HCT116 (cell line): ENCODE measurements around the gene DNAJC5. TPM values are rescaled to one million over a fixed set of nuclear protein-coding genes. Genes with fewer than 3 reads are reported as not detected.

ENCODE experiments used
- ATAC-seq: fragments of 200-7000 bp; cut with Tn5 transposase; 2 replicates; pipeline ENCODE4 v1.9.1; 2020; ENCODE audit warnings: mild to moderate bottlenecking, moderate library complexity
- BruUV-seq: library from RNA; stranded (reverse); fragments of 400-500 nt; replicated peaks from 2 replicates; lab custom pipeline; 2021; lab: Mats Ljungman, UMichigan
- CTCF ChIA-PET: fragments of 300-600 bp; sonication (Branson Sonifier 250); formaldehyde crosslinking; loops from one replicate; lab custom pipeline; 2021; ENCODE audit warnings: antibody characterized with exemption; lab: Charles Lee
- POLR2A ChIA-PET: fragments of 300-600, 350-600 bp; sonication (Branson Sonifier 250); formaldehyde crosslinking; loops from one replicate; lab custom pipeline; 2021; ENCODE audit warnings: antibody characterized with exemption; lab: Charles Lee
- RAD21 ChIA-PET, 2 experiments: fragments of 300-600 bp; sonication (Branson Sonifier 250); formaldehyde crosslinking; loops; one replicate each; lab custom pipeline; 2023; ENCODE audit warnings: low total read pairs in 2 of 2; ENCODE audit not compliant: uncharacterized antibody in 2 of 2, unreplicated experiment in 2 of 2, low non-redundant PET in 1 of 2; lab: Charles Lee
- DNase-seq: peaks from one replicate; pipeline ENCODE4 v3.0.0-alpha.2; 2010; ENCODE audit warnings: low read depth, low spot score
- H2AFZ ChIP-seq: fragments of 200-600 bp; shearing (Covaris generic), sonication (generic); 2 replicates; pipeline ENCODE4 v1.6.1; 2017; ENCODE audit warnings: low read depth, mixed run types, mixed read lengths, antibody characterized with exemption, low read length; ENCODE audit not compliant: poor library complexity, severe bottlenecking
- H3K27ac ChIP-seq: 2 replicates; pipeline ENCODE4 v1.5.1; 2012; ENCODE audit warnings: low read depth, low read length
- H3K27me3 ChIP-seq: fragments of 200-600 bp; sonication (generic); 2 replicates; pipeline ENCODE4 v1.6.1; 2016; ENCODE audit warnings: mixed run types, low read length, mixed read lengths; ENCODE audit not compliant: insufficient read depth
- H3K36me3 ChIP-seq, 2 experiments: fragments of 200-500 bp in 1 of 2; fragments of 200-600 bp in 1 of 2; sonication (Bioruptor generic) in 1 of 2; sonication (generic) in 1 of 2; 2 replicates each; pipeline versions ENCODE4 v1.5.1 to v1.6.1; 2014 to 2016; ENCODE audit warnings: low read length in 2 of 2, inconsistent platforms in 1 of 2, mixed read lengths in 1 of 2, mixed run types in 1 of 2; ENCODE audit not compliant: insufficient read depth in 2 of 2, control insufficient read depth in 1 of 2
- H3K4me1 ChIP-seq, 2 experiments: fragments of 200-600 bp in 1 of 2; sonication (generic) in 1 of 2; 2 replicates each; pipeline versions ENCODE4 v1.5.1 to v1.6.1; 2012 to 2017; ENCODE audit warnings: low read length in 2 of 2, inconsistent platforms in 1 of 2, mild to moderate bottlenecking in 1 of 2, mixed read lengths in 1 of 2, mixed run types in 1 of 2, moderate library complexity in 1 of 2; ENCODE audit not compliant: insufficient read depth in 2 of 2, control insufficient read depth in 1 of 2
- H3K4me2 ChIP-seq: fragments of 200-600 bp; sonication (generic); 2 replicates; pipeline ENCODE4 v1.6.1; 2017; ENCODE audit warnings: mixed run types, low read length, mixed read lengths
- H3K4me3 ChIP-seq, 2 experiments: fragments of 200-600 bp in 1 of 2; sonication (generic) in 1 of 2; replicated peaks in 1 of 2; 2 replicates each; pipeline ENCODE4 v1.5.1; 2011 to 2016; ENCODE audit warnings: low read length in 2 of 2, control low read depth in 1 of 2, low read depth in 1 of 2, mild to moderate bottlenecking in 1 of 2, mixed read lengths in 1 of 2, mixed run types in 1 of 2
- H3K79me2 ChIP-seq: fragments of 200-600 bp; sonication (generic); 2 replicates; pipeline ENCODE4 v1.6.1; 2017; ENCODE audit warnings: mild to moderate bottlenecking, mixed run types, low read length, moderate library complexity, mixed read lengths; ENCODE audit not compliant: insufficient read depth
- H3K9ac ChIP-seq: fragments of 200-600 bp; sonication (generic); 2 replicates; pipeline ENCODE4 v1.6.1; 2016; ENCODE audit warnings: low read length, mixed read lengths
- H3K9me2 ChIP-seq: fragments of 200-600 bp; sonication (generic), shearing (Covaris generic); 2 replicates; pipeline ENCODE4 v1.6.1; 2017; ENCODE audit warnings: mixed run types, mild to moderate bottlenecking, moderate library complexity; ENCODE audit not compliant: insufficient read depth
- H3K9me3 ChIP-seq, 2 experiments: fragments of 200-500 bp in 1 of 2; fragments of 200-600 bp in 1 of 2; sonication (Bioruptor generic) in 1 of 2; sonication (generic) in 1 of 2; 2 replicates each; pipeline ENCODE4 v1.6.1; 2014 to 2017; ENCODE audit warnings: low read length in 2 of 2, mixed read lengths in 2 of 2, inconsistent platforms in 1 of 2, low read depth in 1 of 2, mild to moderate bottlenecking in 1 of 2, mixed run types in 1 of 2, moderate library complexity in 1 of 2; ENCODE audit not compliant: control insufficient read depth in 1 of 2, insufficient read depth in 1 of 2
- H4K20me1 ChIP-seq: fragments of 200-600 bp; sonication (generic), shearing (Covaris generic); 2 replicates; pipeline ENCODE4 v1.6.1; 2017; ENCODE audit warnings: mixed run types, mild to moderate bottlenecking, moderate library complexity; ENCODE audit not compliant: insufficient read depth
- ATF3 ChIP-seq: IDR thresholded peaks from 2 replicates; pipeline ENCODE4 v1.6.1; 2012
- CBX3 ChIP-seq: IDR thresholded peaks from 2 replicates; pipeline ENCODE4 v1.6.1; 2012; ENCODE audit warnings: low read depth
- ELF1 ChIP-seq: IDR thresholded peaks from 2 replicates; pipeline ENCODE4 v1.6.1; 2012; ENCODE audit warnings: low read depth, borderline replicate concordance
- EZH2 ChIP-seq: fragments of 200-600 bp; sonication (generic); IDR thresholded peaks from 2 replicates; pipeline ENCODE4 v1.6.1; 2017; ENCODE audit warnings: antibody characterized with exemption, mixed run types
- JUND ChIP-seq: IDR thresholded peaks from 2 replicates; pipeline ENCODE4 v1.6.1; 2012
- MAX ChIP-seq: IDR thresholded peaks from 2 replicates; pipeline ENCODE4 v1.6.1; 2012
- POLR2A ChIP-seq: IDR thresholded peaks from 2 replicates; pipeline ENCODE4 v1.7.0; 2011; ENCODE audit warnings: borderline replicate concordance; ENCODE audit not compliant: insufficient read depth, insufficient read length; ENCODE audit errors: extremely low read depth
- RAD21 ChIP-seq: IDR thresholded peaks from 2 replicates; pipeline ENCODE4 v1.6.1; 2012; ENCODE audit warnings: low read depth, mild to moderate bottlenecking
- SIN3A ChIP-seq: IDR thresholded peaks from 2 replicates; pipeline ENCODE4 v1.6.1; 2012; ENCODE audit warnings: low read depth
- SP1 ChIP-seq: IDR thresholded peaks from 2 replicates; pipeline ENCODE4 v1.6.1; 2012; ENCODE audit warnings: low read depth
- SRF ChIP-seq: IDR thresholded peaks from 2 replicates; pipeline ENCODE4 v1.6.1; 2012; ENCODE audit warnings: low read depth
- TCF7L2 ChIP-seq: IDR thresholded peaks from 2 replicates; pipeline ENCODE4 v1.7.0; 2011; ENCODE audit warnings: borderline replicate concordance, inconsistent platforms; ENCODE audit not compliant: insufficient read depth, insufficient read length; ENCODE audit errors: extremely low read depth
- ZBTB33 ChIP-seq: IDR thresholded peaks from 2 replicates; pipeline ENCODE4 v1.6.1; 2011; ENCODE audit warnings: mild to moderate bottlenecking, low read length, moderate library complexity; ENCODE audit not compliant: insufficient replicate concordance; ENCODE audit errors: extremely low read depth
- ZFX ChIP-seq: fragments of 450-650 bp; IDR thresholded peaks from 2 replicates; pipeline ENCODE4 v1.6.1; 2017
- ZNF274 ChIP-seq: fragments of 200-500 bp; sonication (Bioruptor generic); IDR thresholded peaks from 2 replicates; pipeline ENCODE4 v1.6.1; 2014; ENCODE audit warnings: mild to moderate bottlenecking, low read depth, low read length, inconsistent platforms
- intact Hi-C: fragments of 100-400 bp; cut with micrococcal nuclease; formaldehyde crosslinking; loops from 2 replicates; pipeline ENCODE4 v1.10.0; 2022
- total RNA-seq: library from RNA; stranded (reverse); gene quantifications from one replicate; pipeline ENCODE4 v1.2.1, GENCODE V29; 2021; ENCODE audit not compliant: unreplicated experiment
- TF ChIP-seq, protein P1 (sequence below): IDR thresholded peaks from 2 replicates; pipeline ENCODE4 v1.6.1; 2012; ENCODE audit warnings: low read depth

Gene DNAJC5
- total RNA-seq, 1 experiment from 2014 or later: 38.3 TPM

DNA sequence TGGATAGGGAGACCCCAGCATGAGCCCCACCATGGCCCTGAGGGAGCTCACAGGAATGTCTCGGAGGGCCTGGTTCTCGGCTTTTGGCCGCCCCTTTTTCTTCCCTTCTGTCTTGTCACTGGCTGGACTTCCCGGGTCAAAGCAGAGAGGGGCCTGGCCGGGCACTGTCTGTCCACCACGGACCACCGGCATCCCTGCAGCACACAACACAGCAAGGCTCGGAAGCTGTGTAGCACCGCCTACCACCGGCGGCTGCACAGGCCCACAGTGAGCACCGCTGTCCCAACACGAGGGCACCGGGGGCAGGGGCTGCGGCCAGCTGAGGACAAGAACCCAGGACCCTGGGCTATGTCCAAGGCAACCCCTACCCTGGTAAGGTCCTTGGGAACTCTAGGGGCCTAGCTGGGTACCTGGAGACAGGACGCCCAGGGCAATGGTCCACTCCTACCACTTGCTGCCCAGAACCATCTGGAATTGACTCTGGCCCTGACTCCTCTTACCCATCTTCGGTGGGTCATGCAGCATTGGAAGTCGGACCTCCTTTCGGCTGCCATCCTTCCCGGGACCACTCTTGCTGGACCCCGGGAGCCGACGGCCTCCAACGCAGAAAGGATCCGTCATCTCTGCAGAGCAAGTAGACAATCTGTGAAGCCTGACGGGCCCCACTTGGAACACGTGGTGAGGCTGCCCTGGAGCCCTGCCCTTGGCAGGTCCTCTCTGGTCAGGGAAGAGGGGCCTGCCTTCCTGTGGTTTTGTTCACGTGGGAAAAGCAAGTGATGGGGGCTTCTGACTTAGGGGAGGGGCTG lies 72.6 kb downstream of the DNAJC5 start:
- H4K20me1 ChIP-seq: no peaks in the 10 kb centered on the region
- DNase-seq (no peak), ATAC-seq (no peak)
- ChIA-PET RAD21 (no interaction called here), POLR2A (interaction anchor here (1.2 kb wide), 1 partner anchor 10 kb away, joined by 5 read pairs; no protein-coding TSS in a partner anchor), CTCF (no interaction called here)
- no peak overlapping the region for H3K4me2 ChIP-seq
- H2AFZ ChIP-seq: no peak overlapping the region
- peaks cover 15 to 20% of the 10 kb centered on the region in 2 experiments; a peak in 3 of 4 replicates for H3K4me1 ChIP-seq
- no peak overlapping the region for H3K4me3 ChIP-seq
- intact Hi-C loops: no loop called here
- H3K36me3 ChIP-seq: peaks cover 0 to 5% of the 10 kb centered on the region in 2 experiments; a peak in 1 of 4 replicates
- no peak overlapping the region for H3K9ac ChIP-seq
- no peak overlapping the region for H3K27ac ChIP-seq
- no peaks in the 10 kb centered on the region for H3K9me3 ChIP-seq
- H3K9me2 ChIP-seq: no peaks in the 10 kb centered on the region
- no peaks in the 10 kb centered on the region for H3K27me3 ChIP-seq
- no TSS peak for BruUV-seq
- TF ChIP-seq JUND (no peak), SP1 (no peak), ZFX (no peak), ELF1 (no peak), MAX (no peak), ZNF274 (no peak), ZBTB33 (no peak), RAD21 (no peak), TCF7L2 (no peak), CBX3 (no peak), POLR2A (no peak), SIN3A (no peak), ATF3 (no peak), EZH2 (no peak), SRF (no peak)
- TF ChIP-seq, protein P1, sequence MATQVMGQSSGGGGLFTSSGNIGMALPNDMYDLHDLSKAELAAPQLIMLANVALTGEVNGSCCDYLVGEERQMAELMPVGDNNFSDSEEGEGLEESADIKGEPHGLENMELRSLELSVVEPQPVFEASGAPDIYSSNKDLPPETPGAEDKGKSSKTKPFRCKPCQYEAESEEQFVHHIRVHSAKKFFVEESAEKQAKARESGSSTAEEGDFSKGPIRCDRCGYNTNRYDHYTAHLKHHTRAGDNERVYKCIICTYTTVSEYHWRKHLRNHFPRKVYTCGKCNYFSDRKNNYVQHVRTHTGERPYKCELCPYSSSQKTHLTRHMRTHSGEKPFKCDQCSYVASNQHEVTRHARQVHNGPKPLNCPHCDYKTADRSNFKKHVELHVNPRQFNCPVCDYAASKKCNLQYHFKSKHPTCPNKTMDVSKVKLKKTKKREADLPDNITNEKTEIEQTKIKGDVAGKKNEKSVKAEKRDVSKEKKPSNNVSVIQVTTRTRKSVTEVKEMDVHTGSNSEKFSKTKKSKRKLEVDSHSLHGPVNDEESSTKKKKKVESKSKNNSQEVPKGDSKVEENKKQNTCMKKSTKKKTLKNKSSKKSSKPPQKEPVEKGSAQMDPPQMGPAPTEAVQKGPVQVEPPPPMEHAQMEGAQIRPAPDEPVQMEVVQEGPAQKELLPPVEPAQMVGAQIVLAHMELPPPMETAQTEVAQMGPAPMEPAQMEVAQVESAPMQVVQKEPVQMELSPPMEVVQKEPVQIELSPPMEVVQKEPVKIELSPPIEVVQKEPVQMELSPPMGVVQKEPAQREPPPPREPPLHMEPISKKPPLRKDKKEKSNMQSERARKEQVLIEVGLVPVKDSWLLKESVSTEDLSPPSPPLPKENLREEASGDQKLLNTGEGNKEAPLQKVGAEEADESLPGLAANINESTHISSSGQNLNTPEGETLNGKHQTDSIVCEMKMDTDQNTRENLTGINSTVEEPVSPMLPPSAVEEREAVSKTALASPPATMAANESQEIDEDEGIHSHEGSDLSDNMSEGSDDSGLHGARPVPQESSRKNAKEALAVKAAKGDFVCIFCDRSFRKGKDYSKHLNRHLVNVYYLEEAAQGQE: no peak
- TF ChIP-seq, all 23 proteins: peak for 0
- H3K79me2 ChIP-seq: peaks cover 4% of the 10 kb centered on the region; the same call in 1 of the 2 replicates
